IMR-90 (cell line): ENCODE results near the gene SRC. TPM values are rescaled to one million over a fixed set of nuclear protein-coding genes. Genes with fewer than 3 reads are reported as not detected.

Source experiments
- polyA plus RNA-seq, 3 experiments: library from polyadenylated mRNA; depleted of rRNA; stranded (reverse); fragments of >200 nt; gene quantifications; 2 replicates each; pipeline ENCODE4 v1.2.3, GENCODE V29; 2012; ENCODE audit warnings: low replicate concordance in 1 of 3
- total RNA-seq: library from RNA; depleted of rRNA; stranded (reverse); fragments of >200 nt; gene quantifications from 2 replicates; pipeline ENCODE4 v1.2.3, GENCODE V29; 2012
- TF ChIP-seq, protein P1 (sequence below): fragments of 150-350 bp; IDR thresholded peaks from 2 replicates; pipeline ENCODE4 v1.6.1; 2016; ENCODE audit warnings: low read depth, mild to moderate bottlenecking, low read length, moderate library complexity, borderline replicate concordance

Gene SRC
- total and polyA plus RNA-seq, 2 of the 4 experiments (the other 2 are of a cell fraction): 7.0 to 24.2 TPM

DNA sequence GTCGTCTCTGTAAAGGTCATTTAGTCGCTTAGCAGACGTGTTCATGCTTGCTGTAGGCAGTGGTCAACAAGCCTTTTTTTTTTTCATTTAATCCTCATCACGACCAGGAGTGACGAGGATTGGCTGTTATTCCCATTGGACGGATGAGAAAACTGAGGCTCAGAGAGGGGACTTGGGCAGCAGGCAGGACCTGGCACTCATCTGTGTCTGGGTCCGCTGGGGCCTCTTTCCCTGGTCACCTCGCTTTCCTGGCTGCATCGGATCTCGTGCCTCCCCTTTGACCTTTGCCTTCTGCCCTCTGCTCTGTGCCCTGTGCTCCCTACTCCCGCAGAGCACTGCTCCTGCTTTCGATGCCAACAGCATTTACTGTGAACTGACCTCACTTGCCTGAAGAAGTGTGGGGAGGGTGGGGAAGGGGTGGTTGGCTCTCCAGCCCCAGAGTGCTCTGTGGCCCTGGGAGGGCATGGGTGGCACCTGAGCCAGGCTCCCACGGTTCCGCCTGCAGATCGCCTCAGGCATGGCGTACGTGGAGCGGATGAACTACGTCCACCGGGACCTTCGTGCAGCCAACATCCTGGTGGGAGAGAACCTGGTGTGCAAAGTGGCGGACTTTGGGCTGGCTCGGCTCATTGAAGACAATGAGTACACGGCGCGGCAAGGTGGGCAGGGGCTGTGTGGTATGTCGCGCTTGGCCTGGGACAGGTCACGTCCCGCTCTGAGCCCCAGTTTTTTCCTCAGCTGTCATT is 56.2 kb downstream of the SRC start (continued):
- TF ChIP-seq, protein P1, sequence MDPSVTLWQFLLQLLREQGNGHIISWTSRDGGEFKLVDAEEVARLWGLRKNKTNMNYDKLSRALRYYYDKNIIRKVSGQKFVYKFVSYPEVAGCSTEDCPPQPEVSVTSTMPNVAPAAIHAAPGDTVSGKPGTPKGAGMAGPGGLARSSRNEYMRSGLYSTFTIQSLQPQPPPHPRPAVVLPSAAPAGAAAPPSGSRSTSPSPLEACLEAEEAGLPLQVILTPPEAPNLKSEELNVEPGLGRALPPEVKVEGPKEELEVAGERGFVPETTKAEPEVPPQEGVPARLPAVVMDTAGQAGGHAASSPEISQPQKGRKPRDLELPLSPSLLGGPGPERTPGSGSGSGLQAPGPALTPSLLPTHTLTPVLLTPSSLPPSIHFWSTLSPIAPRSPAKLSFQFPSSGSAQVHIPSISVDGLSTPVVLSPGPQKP: no peak
